Astrocyte (in vitro differentiated cells and primary cell): Measurements from ENCODE around the gene SNRPF.

Experiments used
- EZH2 ChIP-seq: IDR thresholded peaks from 2 replicates; pipeline ENCODE4 v1.6.1; 2012; ENCODE audit warnings: mild to moderate bottlenecking, low read length, inconsistent platforms; ENCODE audit not compliant: insufficient read depth
- TF ChIP-seq, protein P1 (sequence below): IDR thresholded peaks from 2 replicates; pipeline ENCODE4 v1.5.1; 2011; ENCODE audit warnings: low read depth, mild to moderate bottlenecking, inconsistent platforms, low read length, moderate library complexity; ENCODE audit not compliant: insufficient read depth

DNA sequence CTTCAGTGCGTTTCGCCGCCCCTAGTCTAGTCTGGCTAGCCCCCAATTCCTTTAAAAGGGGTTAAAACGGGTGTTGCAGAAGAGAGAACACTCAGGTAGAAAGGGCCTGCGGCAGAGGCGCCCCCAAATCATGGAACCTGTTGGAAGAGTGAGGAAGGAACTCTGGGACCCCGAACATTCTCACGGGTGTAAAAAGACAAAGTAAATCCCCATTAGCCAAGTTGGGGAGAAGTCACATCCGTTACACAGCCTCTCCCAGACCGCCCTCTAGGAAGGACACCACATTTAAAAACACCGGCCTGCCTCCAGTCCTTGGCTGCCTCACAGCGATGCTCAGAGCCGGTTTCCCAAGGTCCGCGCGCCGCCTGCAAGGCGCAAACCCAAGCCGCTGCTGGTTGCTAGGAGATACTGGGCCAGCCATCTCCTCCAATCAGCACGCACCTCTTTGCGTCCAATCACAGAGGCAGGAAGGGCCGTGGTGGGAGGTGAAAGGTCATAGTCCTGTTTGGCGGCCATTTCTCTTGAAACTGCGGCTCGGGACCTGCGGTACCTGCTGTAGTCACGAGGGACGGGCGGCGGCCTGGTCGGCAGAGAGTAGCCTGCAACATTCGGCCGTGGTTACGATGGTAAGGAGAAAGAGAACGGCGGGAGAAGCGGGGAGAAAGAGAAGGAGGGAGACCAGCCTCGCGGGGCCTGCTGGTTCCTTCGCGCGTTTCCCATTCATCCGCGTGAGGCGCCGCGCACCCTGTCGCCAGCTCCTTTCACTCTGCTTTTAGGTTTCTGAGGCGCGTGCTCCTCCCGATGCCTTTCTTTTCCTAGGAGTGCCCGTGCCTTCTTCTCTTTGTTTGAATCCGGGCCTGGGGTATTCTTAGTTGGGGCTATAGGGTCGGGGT lies at the start of gene SNRPF:
- TF ChIP-seq, protein P1, sequence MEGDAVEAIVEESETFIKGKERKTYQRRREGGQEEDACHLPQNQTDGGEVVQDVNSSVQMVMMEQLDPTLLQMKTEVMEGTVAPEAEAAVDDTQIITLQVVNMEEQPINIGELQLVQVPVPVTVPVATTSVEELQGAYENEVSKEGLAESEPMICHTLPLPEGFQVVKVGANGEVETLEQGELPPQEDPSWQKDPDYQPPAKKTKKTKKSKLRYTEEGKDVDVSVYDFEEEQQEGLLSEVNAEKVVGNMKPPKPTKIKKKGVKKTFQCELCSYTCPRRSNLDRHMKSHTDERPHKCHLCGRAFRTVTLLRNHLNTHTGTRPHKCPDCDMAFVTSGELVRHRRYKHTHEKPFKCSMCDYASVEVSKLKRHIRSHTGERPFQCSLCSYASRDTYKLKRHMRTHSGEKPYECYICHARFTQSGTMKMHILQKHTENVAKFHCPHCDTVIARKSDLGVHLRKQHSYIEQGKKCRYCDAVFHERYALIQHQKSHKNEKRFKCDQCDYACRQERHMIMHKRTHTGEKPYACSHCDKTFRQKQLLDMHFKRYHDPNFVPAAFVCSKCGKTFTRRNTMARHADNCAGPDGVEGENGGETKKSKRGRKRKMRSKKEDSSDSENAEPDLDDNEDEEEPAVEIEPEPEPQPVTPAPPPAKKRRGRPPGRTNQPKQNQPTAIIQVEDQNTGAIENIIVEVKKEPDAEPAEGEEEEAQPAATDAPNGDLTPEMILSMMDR, result no peak
- no peak for TF ChIP-seq EZH2
